ENCODE measurements around the gene EGFR.

DNA sequence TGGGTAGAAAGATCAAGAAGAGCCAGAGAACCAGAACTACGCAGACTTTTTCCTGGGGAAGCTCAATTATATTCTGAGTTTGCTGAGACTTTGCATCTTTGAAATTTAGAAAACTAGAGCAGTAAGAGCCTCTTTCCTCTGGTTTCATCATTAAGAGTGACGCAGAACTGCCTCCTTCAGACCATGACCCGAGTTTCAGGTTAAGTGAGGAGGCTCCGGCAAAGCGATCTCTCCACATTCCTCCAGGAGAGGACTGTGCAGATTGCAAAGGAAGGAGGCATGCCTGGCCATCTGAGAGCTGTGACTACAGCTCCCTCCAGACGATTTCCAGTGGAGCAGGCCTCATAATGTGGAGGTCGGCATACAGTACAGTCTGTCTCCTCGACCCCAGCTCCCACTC is 230.5 kb downstream of the EGFR start:
- no peak for TF ChIP-seq POLR2A (IDR thresholded peaks at IDR 0.05)
- no peak for TF ChIP-seq CTCF (IDR thresholded peaks at IDR 0.05)

Measured in lower leg skin (tissue), 3 donors.